Hepatocyte (in vitro differentiated cells): ENCODE measurements around the gene SPON1. TPM values are rescaled to one million over a fixed set of nuclear protein-coding genes. Genes with fewer than 3 reads are reported as not detected.

ENCODE experiments used
- DNase-seq: peaks from one replicate; pipeline ENCODE4 v3.0.0-alpha.2; 2016; ENCODE audit warnings: low spot score
- H2AFZ ChIP-seq: fragments of 200-600 bp; sonication (generic); 2 replicates; pipeline ENCODE4 v1.6.0; 2016; ENCODE audit warnings: antibody characterized with exemption, mild to moderate bottlenecking
- H3K27ac ChIP-seq: fragments of 200-600 bp; sonication (generic); 2 replicates; pipeline ENCODE4 v1.5.1; 2016; ENCODE audit warnings: mild to moderate bottlenecking
- H3K27me3 ChIP-seq: fragments of 200-600 bp; sonication (generic); 2 replicates; pipeline ENCODE4 v1.6.1; 2016
- H3K36me3 ChIP-seq: fragments of 200-600 bp; sonication (generic); replicated peaks from 2 replicates; pipeline ENCODE4 v1.5.1; 2016; ENCODE audit warnings: low read depth; ENCODE audit not compliant: insufficient read depth
- H3K4me1 ChIP-seq: fragments of 200-600 bp; sonication (generic); 2 replicates; pipeline ENCODE4 v1.5.1; 2016; ENCODE audit warnings: mild to moderate bottlenecking, moderate library complexity; ENCODE audit not compliant: insufficient read depth
- H3K4me2 ChIP-seq: fragments of 200-600 bp; sonication (generic); 2 replicates; pipeline ENCODE4 v1.6.0; 2016
- H3K4me3 ChIP-seq: fragments of 200-600 bp; sonication (generic); 2 replicates; pipeline ENCODE4 v1.5.1; 2016; ENCODE audit warnings: mild to moderate bottlenecking
- H3K79me2 ChIP-seq: fragments of 200-600 bp; sonication (generic); 2 replicates; pipeline ENCODE4 v1.6.0; 2017; ENCODE audit warnings: mild to moderate bottlenecking
- H3K9me2 ChIP-seq: fragments of 200-600 bp; sonication (generic); replicated peaks from 2 replicates; pipeline ENCODE4 v1.6.0; 2017; ENCODE audit warnings: mild to moderate bottlenecking; ENCODE audit not compliant: insufficient read depth
- H3K9me3 ChIP-seq: fragments of 200-600 bp; sonication (generic); 2 replicates; pipeline ENCODE4 v1.5.1; 2016; ENCODE audit warnings: low read depth, mild to moderate bottlenecking
- H4K20me1 ChIP-seq: fragments of 200-600 bp; sonication (generic); 2 replicates; pipeline ENCODE4 v1.6.0; 2016; ENCODE audit warnings: mild to moderate bottlenecking; ENCODE audit not compliant: insufficient read depth, poor library complexity, severe bottlenecking
- CTCF ChIP-seq: fragments of 200-600 bp; sonication (generic); IDR thresholded peaks from 2 replicates; pipeline ENCODE4 v1.5.1; 2016; ENCODE audit warnings: antibody characterized with exemption, mild to moderate bottlenecking; ENCODE audit not compliant: poor library complexity
- EZH2 ChIP-seq: fragments of 200-600 bp; sonication (generic); IDR thresholded peaks from 2 replicates; pipeline ENCODE4 v1.6.1; 2016; ENCODE audit warnings: antibody characterized with exemption, mild to moderate bottlenecking, borderline replicate concordance
- EZH2phosphoT487 ChIP-seq: fragments of 200-600 bp; sonication (generic); IDR thresholded peaks from one replicate; pipeline ENCODE4 v1.6.1; 2018; ENCODE audit warnings: antibody characterized with exemption, mild to moderate bottlenecking, low read depth, moderate library complexity; ENCODE audit not compliant: unreplicated experiment, severe bottlenecking
- WGBS: methylation state at CpG from one replicate; pipeline ENCODE4 v1.1.6; 2016; ENCODE audit warnings: low lambda C conversion rate; ENCODE audit errors: missing lambda C conversion rate; 5-methylcytosine and 5-hydroxymethylcytosine counted together
- polyA plus RNA-seq: library from polyadenylated mRNA; unstranded; fragments of >200 nt; fragmentation: Nextera tagmentation; extraction: Ambion mirVana; gene quantifications from 2 replicates; pipeline ENCODE4 v1.2.1, GENCODE V29; 2016
- total RNA-seq: library from RNA; depleted of rRNA; stranded (reverse); fragments of >200 nt; gene quantifications from 2 replicates; pipeline ENCODE4 v1.2.3, GENCODE V29; 2014

Gene SPON1
- total and polyA plus RNA-seq, 2 experiments from 2014 or later = 47.8 to 73.1 TPM

- no peaks in the 10 kb centered on the region for H3K9me3 ChIP-seq
- no peaks in the 10 kb centered on the region for H3K4me1 ChIP-seq
- no peak overlapping the region for H3K4me2 ChIP-seq
- no peak overlapping the region for H3K4me3 ChIP-seq
- H3K27ac ChIP-seq = no peak overlapping the region
- H3K79me2 ChIP-seq = no peaks in the 10 kb centered on the region
- no peaks in the 10 kb centered on the region for H3K9me2 ChIP-seq
- no peaks in the 10 kb centered on the region for H3K36me3 ChIP-seq
- no peaks in the 10 kb centered on the region for H3K27me3 ChIP-seq
- no peaks in the 10 kb centered on the region for H4K20me1 ChIP-seq
- no peak for DNase-seq
- TF ChIP-seq EZH2 (no peak), CTCF (no peak)
- no peak overlapping the region for H2AFZ ChIP-seq
Measured at GRCh38 chr11:14212986-14213385, 250.5 kb downstream of the SPON1 start.

- H3K9me2 ChIP-seq = no peaks in the 10 kb centered on the region
- WGBS = 88% methylated on average over 3 of the region's 3 CpGs
- no peak for TF ChIP-seq EZH2phosphoT487
- no peak for TF ChIP-seq EZH2
- TF ChIP-seq CTCF = no peak
Measured at GRCh38 chr11:14218728-14219127, 256.2 kb downstream of the SPON1 start.

GRCh38 chr11:14223636-14224288, 261.2 kb downstream of the SPON1 start:
- no peaks in the 10 kb centered on the region for H4K20me1 ChIP-seq
- no peaks in the 10 kb centered on the region for H3K79me2 ChIP-seq
- no peak overlapping the region for H3K4me2 ChIP-seq
- H3K9me2 ChIP-seq = no peaks in the 10 kb centered on the region
- no peak for DNase-seq
- WGBS = 74% methylated on average over 5 of the region's 5 CpGs
- no peak for TF ChIP-seq EZH2phosphoT487
- no peak for TF ChIP-seq EZH2
- no peak for TF ChIP-seq CTCF
- H3K4me3 ChIP-seq = no peak overlapping the region
- no peaks in the 10 kb centered on the region for H3K36me3 ChIP-seq
- no peak overlapping the region for H3K27ac ChIP-seq
- H3K9me3 ChIP-seq = no peaks in the 10 kb centered on the region
- H3K4me1 ChIP-seq = no peaks in the 10 kb centered on the region
- no peaks in the 10 kb centered on the region for H3K27me3 ChIP-seq
- no peak overlapping the region for H2AFZ ChIP-seq

More at GRCh38 chr11:14218728-14219127, 256.2 kb downstream of the SPON1 start:
- Histone ChIP-seq H3K4me2 (no peak overlapping the region), H2AFZ (no peak overlapping the region), H3K79me2 (no peaks in the 10 kb centered on the region), H3K27ac (no peak overlapping the region), H3K27me3 (no peaks in the 10 kb centered on the region), H3K4me3 (no peak overlapping the region), H3K36me3 (no peaks in the 10 kb centered on the region), H3K4me1 (no peaks in the 10 kb centered on the region), H4K20me1 (no peaks in the 10 kb centered on the region), H3K9me3 (no peaks in the 10 kb centered on the region)
- DNase-seq = no peak

- WGBS = 75% methylated on average over 2 of the region's 2 CpGs
Measured at GRCh38 chr11:14224395-14224794, 261.9 kb downstream of the SPON1 start.

More at GRCh38 chr11:14224395-14224794, 261.9 kb downstream of the SPON1 start:
- Histone ChIP-seq H4K20me1 (no peaks in the 10 kb centered on the region), H3K79me2 (no peaks in the 10 kb centered on the region), H3K4me2 (no peak overlapping the region), H3K36me3 (no peaks in the 10 kb centered on the region), H3K27me3 (peaks cover 4% of the 10 kb centered on the region), H3K9me3 (no peaks in the 10 kb centered on the region), H3K4me3 (no peak overlapping the region), H3K4me1 (no peaks in the 10 kb centered on the region), H3K27ac (no peak overlapping the region), H3K9me2 (no peaks in the 10 kb centered on the region), H2AFZ (no peak overlapping the region)
- TF ChIP-seq EZH2 = no peak
- no peak for TF ChIP-seq CTCF
- TF ChIP-seq EZH2phosphoT487 = no peak
- no peak for DNase-seq
